HG03139 (cell line): Measurements from ENCODE around the gene IMMT.
"Not testable (repeated sequence)": the region's sequence is repeated elsewhere in the genome, so short reads cannot be mapped to it uniquely, and the experiment has no call there.

Source experiments
- ATAC-seq: cut with Tn5 transposase; IDR thresholded peaks from one replicate; pipeline ENCODE4 v1.9.1; 2021; ENCODE audit not compliant: unreplicated experiment

The IMMT gene

GRCh38 chr2:86202336-86202692 is 7.1 kb upstream of the IMMT start:
- ATAC-seq, result no peak

DNA sequence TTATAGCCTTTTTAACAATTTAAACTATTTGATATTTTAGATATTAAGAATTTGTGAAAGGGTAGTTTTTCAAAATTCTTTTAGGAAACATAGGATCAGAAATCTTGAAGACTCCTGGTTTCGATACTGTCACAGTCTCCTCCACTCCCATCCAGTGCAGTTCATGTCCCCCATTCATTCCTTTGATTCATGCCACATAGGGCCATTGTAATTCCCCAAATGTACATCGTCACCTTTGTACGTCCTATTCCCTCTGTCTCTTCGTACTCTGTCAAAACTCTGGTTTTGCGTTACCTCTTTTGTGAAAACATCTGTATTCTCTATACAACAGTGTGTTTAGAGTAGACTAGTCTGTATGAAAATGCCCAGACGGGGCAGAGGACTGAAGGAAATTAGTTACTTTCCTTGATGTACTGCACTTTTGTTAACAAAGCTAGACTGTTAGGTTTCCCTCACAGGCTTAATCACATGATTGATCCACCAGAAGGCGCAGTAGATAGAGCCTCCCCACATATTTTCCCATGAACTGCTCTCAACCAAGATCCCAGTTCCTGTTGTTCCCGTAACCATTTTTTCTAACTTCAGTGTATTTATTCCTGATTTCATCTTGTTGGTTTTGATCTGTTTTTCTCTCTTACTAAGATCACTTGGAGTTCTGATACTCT is 6.5 kb upstream of the IMMT start:
- no peak for ATAC-seq

GRCh38 chr2:86200564-86200963 is 5.3 kb upstream of the IMMT start:
- not testable (repeated sequence) for ATAC-seq

- ATAC-seq, result no peak
Observed at GRCh38 chr2:86199834-86200177, 4.5 kb upstream of the IMMT start.

GRCh38 chr2:86195808-86196387 is 636 bp upstream of the IMMT start:
- no peak for ATAC-seq

DNA sequence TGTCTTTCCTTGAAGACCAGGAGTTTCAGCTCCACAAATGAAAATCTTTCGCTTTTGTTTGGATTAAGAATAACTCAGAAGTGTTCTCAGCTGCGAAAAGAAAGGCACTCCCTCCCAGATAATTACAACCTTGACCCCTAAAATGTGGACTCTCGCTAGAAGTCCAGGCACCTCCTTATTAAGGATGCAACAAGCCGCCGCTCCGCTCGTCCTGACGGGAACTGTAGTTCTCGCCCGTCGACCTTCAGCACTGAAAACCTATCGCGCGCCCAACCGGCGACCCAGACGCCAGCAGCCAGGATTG is 559 bp downstream of the IMMT start:
- ATAC-seq, result no peak

GRCh38 chr2:86193901-86194567 is 1.2 kb downstream of the IMMT start:
- ATAC-seq, result no peak

DNA sequence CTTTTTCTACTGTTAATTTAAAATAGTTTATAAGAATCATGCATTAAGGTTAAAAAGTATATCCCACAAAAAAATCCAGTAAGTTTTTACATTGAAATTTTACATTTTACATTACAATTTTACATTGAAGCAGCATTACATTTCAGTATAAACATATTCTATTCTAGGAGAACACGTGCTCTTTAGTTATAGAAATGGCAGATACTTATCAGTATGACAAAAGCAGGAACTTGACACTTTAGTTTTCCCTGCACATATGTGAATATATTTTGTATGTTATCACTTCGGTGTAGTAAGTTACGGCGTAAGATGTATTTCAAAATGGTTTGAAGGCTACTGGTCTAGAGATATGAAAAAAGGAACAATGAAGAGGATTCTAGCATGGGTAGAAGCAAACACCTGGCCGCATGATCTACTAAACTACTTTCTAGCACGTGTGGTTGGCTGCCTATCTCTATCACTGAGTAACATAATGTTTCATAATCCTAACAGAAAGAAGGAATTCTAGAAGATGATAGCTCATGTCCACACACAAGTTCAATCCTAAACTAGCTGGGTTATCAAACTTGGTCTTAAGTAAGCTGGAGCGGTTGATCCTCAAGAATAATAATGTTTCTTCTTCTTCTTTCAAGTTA is 5.4 kb downstream of the IMMT start:
- ATAC-seq, result no peak

GRCh38 chr2:86186431-86186830 is 8.8 kb downstream of the IMMT start:
- no peak for ATAC-seq

- no peak for ATAC-seq
Observed at GRCh38 chr2:86185517-86186212, 9.6 kb downstream of the IMMT start.

- ATAC-seq, result no peak
Observed at GRCh38 chr2:86176597-86176996, 18.7 kb downstream of the IMMT start.

DNA sequence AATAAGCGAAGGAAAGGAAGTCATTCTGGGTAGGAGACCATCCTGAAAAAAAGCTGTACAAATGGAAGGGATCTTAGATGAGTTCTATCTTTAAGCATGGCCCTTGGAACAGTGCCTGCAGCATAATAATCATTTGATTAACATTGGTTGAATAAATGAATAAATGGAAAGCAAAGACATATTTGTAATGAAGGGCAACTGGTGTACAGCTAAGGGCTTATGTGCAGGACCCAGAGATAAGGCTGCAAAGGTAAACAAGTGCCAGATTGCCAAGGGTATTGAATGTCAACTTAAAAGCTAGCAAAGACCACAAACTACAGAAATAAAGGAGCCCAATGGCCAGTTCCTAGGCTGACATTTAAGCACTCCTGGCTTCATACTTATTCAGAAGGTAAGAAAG is 19.4 kb downstream of the IMMT start:
- ATAC-seq, result no peak

GRCh38 chr2:86174445-86174844 is 20.8 kb downstream of the IMMT start:
- no peak for ATAC-seq

- no peak for ATAC-seq
Observed at GRCh38 chr2:86172610-86173009, 22.7 kb downstream of the IMMT start.

- no peak for ATAC-seq
Observed at GRCh38 chr2:86171295-86171694, 24.0 kb downstream of the IMMT start.

DNA sequence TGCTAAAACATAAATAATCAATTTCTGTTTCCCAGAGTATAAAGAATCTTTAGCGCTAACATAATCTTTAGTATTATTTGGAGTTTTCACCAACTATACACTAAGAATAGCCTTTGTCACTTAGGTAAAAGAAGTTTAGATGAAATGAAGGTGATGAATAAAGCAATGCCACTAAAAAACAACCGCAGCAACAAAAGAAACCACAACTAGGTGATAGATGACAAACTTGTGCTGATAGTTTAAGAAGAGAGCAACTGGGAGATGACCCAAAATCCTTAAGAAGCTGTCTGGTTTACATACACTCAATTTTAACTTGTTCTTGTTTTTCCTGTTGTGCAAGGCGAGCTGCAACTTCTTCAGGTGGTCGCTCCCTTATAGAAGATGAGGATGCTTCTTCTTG is 24.8 kb downstream of the IMMT start:
- no peak for ATAC-seq

DNA sequence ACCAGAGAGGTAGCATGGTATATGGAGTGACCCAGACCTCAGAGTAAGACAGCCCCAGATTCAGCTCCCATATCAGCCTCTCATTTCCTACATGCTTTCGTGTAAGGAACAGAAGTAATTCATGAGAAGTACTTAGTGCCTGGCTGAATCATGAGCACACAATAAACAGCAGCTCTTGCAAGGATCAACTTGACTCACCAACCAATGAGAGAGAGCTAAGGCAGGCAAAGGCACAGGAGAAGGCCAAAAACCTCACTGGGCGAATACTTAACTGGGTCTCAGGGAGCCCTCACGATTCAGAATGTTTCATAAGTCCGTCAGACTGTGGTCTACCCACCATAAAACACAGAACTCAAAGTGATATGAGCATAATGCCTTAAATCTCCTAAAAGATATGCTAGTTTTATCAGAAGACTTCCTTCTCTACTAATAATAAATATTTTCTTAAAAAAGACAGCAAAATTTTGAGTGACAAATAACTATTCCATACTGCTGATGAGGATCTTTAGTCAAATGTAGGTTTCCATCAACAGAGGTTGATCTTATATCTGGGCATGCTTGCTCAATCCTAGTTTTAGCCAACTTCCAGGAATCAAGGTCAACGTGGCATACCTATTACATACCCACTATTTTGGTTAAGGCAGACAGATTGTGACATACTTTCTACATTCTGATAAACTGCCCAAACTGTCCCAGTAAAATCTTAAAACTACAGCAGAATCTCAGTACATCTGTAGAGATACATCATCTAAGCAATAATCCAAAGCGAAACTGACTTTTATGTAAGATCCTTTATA is 34.9 kb downstream of the IMMT start:
- ATAC-seq, result no peak

GRCh38 chr2:86158286-86158685 is 37.0 kb downstream of the IMMT start:
- no peak for ATAC-seq

DNA sequence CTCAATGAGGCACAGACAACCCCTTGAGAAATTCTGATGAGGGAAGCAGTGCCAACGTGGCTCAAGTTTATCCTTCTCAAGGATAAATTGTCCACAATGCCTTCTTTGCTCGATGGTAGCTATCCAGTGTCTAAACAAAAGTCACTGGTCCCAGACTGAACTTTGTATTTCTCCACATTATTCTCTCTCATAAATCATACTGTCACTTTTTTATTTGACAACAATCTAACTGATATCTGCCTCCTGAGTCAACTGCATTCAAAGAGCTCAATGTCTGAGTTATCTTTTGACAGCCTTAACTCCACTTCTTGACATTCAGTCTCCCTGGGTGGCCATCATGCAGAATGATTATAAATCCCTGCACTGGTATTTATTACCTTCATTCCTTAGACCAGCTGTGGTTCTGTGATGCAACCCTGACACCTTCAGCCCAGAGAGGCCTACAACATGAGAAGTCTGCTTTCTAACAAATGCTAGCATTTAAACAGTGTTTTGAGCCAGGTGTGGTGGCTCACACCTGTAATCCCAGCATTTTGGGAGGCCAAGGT is 38.2 kb downstream of the IMMT start:
- ATAC-seq, result no peak

DNA sequence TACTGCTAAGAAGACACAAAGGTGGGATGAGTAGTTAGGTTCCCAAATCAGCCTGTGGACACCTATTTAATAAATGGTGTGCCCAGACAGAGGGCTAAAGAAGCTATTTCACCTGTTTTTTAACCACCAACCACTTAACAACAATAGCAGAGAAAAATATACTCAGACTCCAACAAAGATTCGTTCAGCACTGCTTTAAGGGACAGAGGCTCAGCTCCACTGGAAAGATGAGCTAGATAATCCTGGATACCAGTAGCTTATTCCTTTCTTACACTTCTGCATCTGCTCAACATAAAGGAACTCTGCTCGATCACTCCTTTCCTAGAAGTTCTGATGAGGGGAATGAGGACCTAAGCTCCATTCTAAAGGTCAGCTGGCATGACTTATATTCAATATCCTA is 44.8 kb downstream of the IMMT start:
- no peak for ATAC-seq

GRCh38 chr2:86147793-86148192 is 47.5 kb downstream of the IMMT start:
- ATAC-seq, result no peak
